GM19397 (cell line): ENCODE data around the gene CD34.
"Not testable (repeated sequence)": the region's sequence is repeated elsewhere in the genome, so short reads cannot be mapped to it uniquely, and the experiment has no call there.

ENCODE experiments used
- ATAC-seq: cut with Tn5 transposase; IDR thresholded peaks from one replicate; pipeline ENCODE4 v1.9.1; 2021; ENCODE audit warnings: mild to moderate bottlenecking, moderate library complexity; ENCODE audit not compliant: unreplicated experiment

CD34 gene

GRCh38 chr1:207877914-207878313 is 33.0 kb downstream of the CD34 start:
- ATAC-seq: not testable (repeated sequence)

- ATAC-seq: no peak
Measured at GRCh38 chr1:207876131-207876530, 34.8 kb downstream of the CD34 start.

- ATAC-seq: no peak
Measured at GRCh38 chr1:207875532-207875931, 35.4 kb downstream of the CD34 start.

GRCh38 chr1:207873055-207873890 is 37.7 kb downstream of the CD34 start:
- ATAC-seq: no peak

GRCh38 chr1:207872621-207873020 is 38.3 kb downstream of the CD34 start:
- no peak for ATAC-seq

- ATAC-seq: no peak
Measured at GRCh38 chr1:207871117-207871649, 39.7 kb downstream of the CD34 start.

GRCh38 chr1:207870306-207871031 is 40.5 kb downstream of the CD34 start:
- no peak for ATAC-seq

- no peak for ATAC-seq
Measured at GRCh38 chr1:207869859-207870258, 41.1 kb downstream of the CD34 start.

GRCh38 chr1:207868774-207869721 is 41.9 kb downstream of the CD34 start:
- peak; percentile 64 for ATAC-seq

- ATAC-seq: no peak
Measured at GRCh38 chr1:207868251-207868773, 42.6 kb downstream of the CD34 start.

GRCh38 chr1:207867136-207868109 is 43.5 kb downstream of the CD34 start:
- ATAC-seq: no peak

- ATAC-seq: no peak
Measured at GRCh38 chr1:207866471-207867135, 44.3 kb downstream of the CD34 start.

GRCh38 chr1:207863893-207864535 is 46.9 kb downstream of the CD34 start:
- ATAC-seq: peak; percentile 46

- no peak for ATAC-seq
Measured at GRCh38 chr1:207862241-207862787, 48.6 kb downstream of the CD34 start.

- no peak for ATAC-seq
Measured at GRCh38 chr1:207861442-207862177, 49.3 kb downstream of the CD34 start.

- no peak for ATAC-seq
Measured at GRCh38 chr1:207860531-207860930, 50.4 kb downstream of the CD34 start.

GRCh38 chr1:207858806-207859205 is 52.1 kb downstream of the CD34 start:
- ATAC-seq: no peak
